ENCODE results near the gene UTS2R.

The UTS2R gene

GRCh38 chr17:82389379-82389778 lies 17.8 kb downstream of the UTS2R start:
- no peak for DNase-seq (ENCODE audit: low read depth)

DNA sequence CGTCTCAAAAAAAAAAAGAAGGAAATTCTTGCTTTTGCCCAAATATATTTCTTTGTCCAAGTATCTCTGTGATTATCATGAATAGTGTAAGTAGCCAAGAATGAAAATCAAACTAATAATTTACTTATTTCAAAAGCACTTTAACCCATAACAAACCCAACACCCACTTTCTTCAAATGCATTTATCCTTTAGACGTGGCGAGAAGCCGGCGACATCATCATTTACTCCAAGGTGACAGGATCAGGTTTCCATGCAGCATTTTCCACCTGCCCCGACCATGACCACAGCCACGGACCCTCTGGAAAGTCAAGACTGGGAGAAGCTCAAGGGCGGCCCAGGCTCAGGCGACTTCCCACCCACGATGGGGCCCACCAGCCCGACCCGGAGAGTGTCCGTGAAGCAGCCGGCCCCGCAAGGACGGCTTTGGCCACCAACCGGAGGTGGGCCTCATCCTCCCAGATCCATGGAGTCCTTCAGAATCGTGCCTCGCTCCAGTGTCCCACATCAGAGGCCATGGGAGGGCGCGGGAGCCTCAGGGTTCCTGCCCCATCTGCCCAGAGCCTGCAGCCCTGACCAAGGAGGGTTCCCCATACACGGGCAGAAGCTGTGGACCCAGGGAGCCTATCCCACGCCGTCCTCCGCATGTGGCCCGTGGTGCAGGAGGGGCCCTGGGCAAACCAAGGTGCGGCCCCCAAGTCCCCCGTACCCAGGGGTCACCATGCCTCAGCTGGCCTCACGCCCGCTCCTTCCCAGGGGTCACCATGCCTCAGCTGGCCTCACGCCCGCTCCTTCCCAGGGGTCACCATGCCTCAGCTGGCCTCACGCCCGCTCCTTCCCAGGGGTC lies 18.7 kb downstream of the UTS2R start:
- no peak for DNase-seq (ENCODE audit: low read depth)

DNA sequence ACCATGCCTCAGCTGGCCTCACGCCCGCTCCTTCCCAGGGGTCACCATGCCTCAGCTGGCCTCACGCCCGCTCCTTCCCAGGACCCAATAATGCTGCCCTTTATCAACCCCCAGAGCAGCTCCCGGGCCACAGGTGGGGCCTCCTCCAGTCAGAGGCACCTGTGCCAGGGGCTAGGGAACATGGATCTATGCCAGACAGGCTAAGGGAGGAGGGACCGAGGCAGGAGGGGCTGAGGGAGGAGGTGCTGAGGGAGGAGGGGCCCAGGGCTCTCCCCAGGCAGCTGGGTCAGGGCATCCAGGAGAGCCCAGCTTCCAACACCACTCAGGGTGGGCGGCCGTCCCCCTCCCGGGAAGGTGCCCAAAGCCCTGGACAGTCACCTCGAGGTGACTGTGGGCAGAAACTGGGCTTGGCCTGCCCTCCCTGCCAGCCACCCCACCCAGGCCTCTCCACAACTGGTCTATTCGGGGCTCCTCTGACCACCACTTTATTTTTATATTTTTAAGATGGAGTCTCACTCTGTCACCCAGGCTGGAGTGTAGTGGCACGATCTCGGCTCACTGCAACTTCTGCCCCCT lies 19.4 kb downstream of the UTS2R start:
- no peak for DNase-seq (ENCODE audit: low read depth)

GRCh38 chr17:82391496-82392066 lies 20.0 kb downstream of the UTS2R start:
- no peak for DNase-seq (ENCODE audit: low read depth)

- DNase-seq (ENCODE audit: low read depth): no peak
These were observed 20.8 kb downstream of the UTS2R start for GRCh38 chr17:82392209-82392920.

DNA sequence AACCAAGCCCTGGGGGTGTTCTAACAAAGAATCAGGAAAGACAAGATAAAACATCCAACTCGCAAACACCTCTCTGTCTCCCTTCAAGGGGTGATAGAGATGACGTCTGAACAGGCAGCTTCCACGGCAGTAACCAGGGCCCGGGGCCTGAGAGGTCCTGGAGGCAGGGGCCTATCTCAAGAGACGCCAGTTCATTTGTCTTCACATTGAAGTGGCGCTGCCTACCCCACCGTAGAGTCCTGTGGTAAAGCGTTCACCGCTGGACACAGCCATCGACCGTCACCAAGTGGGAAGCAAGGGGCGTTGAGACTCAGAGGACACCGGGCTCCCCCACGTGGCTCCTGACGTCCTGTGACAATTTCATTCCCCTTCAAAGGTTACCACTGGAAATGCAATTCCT lies 21.4 kb downstream of the UTS2R start:
- no peak for DNase-seq (ENCODE audit: low read depth)

- no peak for DNase-seq (ENCODE audit: low read depth)
These were observed 22.7 kb downstream of the UTS2R start for GRCh38 chr17:82394278-82394677.

- no peak for DNase-seq (ENCODE audit: low read depth)
These were observed 25.3 kb downstream of the UTS2R start for GRCh38 chr17:82396601-82397435.

- no peak for DNase-seq (ENCODE audit: low read depth)
These were observed 26.1 kb downstream of the UTS2R start for GRCh38 chr17:82397449-82398335.

DNA sequence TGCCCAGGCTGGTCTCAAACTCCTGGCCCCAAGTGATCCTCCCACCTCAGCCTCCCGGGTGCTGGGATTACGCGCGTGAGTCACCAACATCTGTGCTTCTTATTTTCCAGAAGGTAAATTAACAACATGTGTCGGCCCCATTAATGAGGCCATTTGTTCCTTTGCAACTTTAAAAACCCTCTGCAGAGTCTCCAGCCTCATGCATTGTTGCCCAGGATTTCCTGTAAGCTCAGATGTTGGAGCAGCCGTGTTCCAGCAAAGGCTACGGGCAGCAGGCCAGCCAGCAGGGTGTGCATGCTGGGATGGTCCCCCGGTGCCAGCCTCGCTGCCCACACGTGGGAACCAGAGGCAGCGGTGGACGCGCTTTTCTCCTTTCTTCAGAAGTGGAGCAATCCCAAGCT lies 27.5 kb downstream of the UTS2R start:
- DNase-seq (ENCODE audit: low read depth): no peak

GRCh38 chr17:82399601-82400101 lies 28.1 kb downstream of the UTS2R start:
- DNase-seq (ENCODE audit: low read depth): no peak

DNA sequence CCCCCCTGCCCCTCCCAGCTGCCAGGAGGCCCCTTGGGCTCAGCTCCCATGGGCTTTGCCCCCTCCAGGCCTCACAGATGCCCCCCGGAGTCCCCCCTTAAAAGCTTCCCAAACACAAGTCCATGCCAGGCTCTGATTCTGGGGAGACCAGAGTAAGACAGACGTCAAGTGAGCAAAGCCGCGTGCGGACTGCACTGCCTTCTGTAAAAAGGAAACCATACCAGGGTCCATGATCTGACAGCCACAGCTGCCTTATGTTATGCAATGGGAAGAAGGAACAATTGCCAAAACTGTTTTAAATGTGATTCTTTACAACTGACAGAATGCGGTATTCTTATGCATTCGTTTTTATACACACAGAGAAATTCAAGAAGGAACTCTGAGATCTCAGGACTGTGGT lies 28.6 kb downstream of the UTS2R start:
- DNase-seq (ENCODE audit: low read depth): no peak

- no peak for DNase-seq (ENCODE audit: low read depth)
These were observed 29.3 kb downstream of the UTS2R start for GRCh38 chr17:82400830-82401229.

- no peak for DNase-seq (ENCODE audit: low read depth)
These were observed 31.3 kb downstream of the UTS2R start for GRCh38 chr17:82402865-82403264.

- no peak for DNase-seq (ENCODE audit: low read depth)
These were observed 32.4 kb downstream of the UTS2R start for GRCh38 chr17:82403662-82404660.

- no peak for DNase-seq (ENCODE audit: low read depth)
These were observed 33.5 kb downstream of the UTS2R start for GRCh38 chr17:82405051-82405450.

DNA sequence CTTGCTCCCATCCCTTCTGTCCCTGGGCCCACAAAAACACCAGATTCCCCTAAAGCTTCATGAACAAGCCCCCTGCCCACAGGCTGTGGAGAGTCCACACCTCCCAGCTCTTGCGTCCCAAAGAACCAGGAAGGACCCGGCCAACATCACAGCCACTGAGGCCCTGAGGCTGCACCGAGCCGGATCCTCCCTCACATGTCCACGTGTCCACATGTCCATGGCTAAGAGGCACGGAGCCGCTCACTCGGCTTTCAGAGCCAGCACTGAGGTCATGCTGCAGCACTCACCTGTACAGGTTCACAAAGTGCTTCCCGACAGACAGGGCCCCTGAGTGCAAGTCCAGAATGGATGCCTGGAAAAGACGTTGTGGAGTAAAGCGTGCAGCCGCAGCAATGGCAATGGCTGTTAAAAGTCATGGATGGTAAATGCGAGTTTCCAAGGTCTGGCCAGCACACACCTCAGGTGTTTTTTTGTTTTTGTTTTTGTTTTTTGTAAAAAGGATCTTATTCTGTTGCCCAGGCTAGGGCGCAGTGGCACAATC lies 34.6 kb downstream of the UTS2R start:
- DNase-seq (ENCODE audit: low read depth): no peak

- no peak for DNase-seq (ENCODE audit: low read depth)
These were observed 35.7 kb downstream of the UTS2R start for GRCh38 chr17:82407255-82407654.
